ENCODE data around the gene TEKTIP1. TPM values are rescaled to one million over a fixed set of nuclear protein-coding genes. Genes with fewer than 3 reads are reported as not detected.

Gene TEKTIP1
- total and polyA plus RNA-seq, 9 of the 15 experiments (the other 6 are each of a cell fraction or from before 2014, with no cell fraction given): 0.66 TPM; not detected in 8

DNA sequence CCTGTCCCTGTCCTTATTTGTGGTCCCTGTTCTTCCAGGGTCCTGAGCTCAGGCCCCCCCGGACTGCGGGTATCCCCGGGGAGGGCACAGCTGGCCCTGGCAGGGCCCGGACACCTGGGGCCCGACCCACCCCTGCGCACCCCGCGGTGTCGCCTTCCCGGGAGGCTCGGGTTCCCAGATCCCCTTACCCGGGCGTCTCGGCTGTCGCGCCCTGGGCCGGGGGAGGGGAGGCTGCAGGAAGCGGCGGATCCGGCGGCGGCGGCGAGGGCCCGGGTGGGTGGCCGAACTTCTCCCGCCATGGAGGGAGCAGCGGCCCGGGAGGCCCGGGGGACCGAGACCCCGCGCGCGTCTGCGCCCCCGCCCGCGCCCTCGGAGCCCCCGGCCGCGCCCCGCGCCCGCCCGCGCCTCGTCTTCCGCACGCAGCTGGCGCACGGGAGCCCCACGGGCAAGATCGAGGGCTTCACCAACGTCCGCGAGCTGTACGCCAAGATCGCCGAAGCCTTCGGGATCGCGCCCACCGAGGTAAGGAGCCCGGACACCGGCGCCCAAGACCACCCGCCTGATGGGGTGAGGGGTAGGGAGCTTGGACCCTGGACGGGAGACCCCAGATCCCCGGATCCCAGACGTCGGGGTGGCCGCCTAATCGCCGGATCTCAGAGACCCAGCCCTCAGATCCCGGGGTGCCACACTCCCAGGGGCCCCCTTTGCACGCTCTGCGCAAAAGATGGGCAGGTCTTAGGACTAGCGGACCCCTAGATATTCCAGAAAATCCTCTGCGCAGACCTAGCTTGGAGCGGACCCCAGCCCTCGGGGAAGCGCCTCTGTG lies 46.5 kb downstream of the TEKTIP1 start, which contains the start of gene GIPC3 (continued):
- TF ChIP-seq, protein P1, sequence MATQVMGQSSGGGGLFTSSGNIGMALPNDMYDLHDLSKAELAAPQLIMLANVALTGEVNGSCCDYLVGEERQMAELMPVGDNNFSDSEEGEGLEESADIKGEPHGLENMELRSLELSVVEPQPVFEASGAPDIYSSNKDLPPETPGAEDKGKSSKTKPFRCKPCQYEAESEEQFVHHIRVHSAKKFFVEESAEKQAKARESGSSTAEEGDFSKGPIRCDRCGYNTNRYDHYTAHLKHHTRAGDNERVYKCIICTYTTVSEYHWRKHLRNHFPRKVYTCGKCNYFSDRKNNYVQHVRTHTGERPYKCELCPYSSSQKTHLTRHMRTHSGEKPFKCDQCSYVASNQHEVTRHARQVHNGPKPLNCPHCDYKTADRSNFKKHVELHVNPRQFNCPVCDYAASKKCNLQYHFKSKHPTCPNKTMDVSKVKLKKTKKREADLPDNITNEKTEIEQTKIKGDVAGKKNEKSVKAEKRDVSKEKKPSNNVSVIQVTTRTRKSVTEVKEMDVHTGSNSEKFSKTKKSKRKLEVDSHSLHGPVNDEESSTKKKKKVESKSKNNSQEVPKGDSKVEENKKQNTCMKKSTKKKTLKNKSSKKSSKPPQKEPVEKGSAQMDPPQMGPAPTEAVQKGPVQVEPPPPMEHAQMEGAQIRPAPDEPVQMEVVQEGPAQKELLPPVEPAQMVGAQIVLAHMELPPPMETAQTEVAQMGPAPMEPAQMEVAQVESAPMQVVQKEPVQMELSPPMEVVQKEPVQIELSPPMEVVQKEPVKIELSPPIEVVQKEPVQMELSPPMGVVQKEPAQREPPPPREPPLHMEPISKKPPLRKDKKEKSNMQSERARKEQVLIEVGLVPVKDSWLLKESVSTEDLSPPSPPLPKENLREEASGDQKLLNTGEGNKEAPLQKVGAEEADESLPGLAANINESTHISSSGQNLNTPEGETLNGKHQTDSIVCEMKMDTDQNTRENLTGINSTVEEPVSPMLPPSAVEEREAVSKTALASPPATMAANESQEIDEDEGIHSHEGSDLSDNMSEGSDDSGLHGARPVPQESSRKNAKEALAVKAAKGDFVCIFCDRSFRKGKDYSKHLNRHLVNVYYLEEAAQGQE (IDR thresholded peaks at IDR 0.05; ENCODE audit: borderline replicate concordance): no peak
- TF ChIP-seq, protein P1 (CRISPR knock-in tag; IDR thresholded peaks at IDR 0.05; ENCODE audit: low read depth): 0 out of 2 replicates have a peak, but pooled peaks have one; percentile 18
- TF ChIP-seq, protein P2, sequence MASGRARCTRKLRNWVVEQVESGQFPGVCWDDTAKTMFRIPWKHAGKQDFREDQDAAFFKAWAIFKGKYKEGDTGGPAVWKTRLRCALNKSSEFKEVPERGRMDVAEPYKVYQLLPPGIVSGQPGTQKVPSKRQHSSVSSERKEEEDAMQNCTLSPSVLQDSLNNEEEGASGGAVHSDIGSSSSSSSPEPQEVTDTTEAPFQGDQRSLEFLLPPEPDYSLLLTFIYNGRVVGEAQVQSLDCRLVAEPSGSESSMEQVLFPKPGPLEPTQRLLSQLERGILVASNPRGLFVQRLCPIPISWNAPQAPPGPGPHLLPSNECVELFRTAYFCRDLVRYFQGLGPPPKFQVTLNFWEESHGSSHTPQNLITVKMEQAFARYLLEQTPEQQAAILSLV (tag; IDR thresholded peaks at IDR 0.05): no peak
- TF ChIP-seq GATAD2A (IDR thresholded peaks at IDR 0.05) (0 out of 2 replicates have a peak, but pooled peaks have one; percentile 22), ZNF212 (CRISPR knock-in tag; IDR thresholded peaks at IDR 0.05) (no peak), RBFOX2 (IDR thresholded peaks at IDR 0.05; ENCODE audit: low read depth, low read length) (peak; percentile 39; the same call in 1 of the 2 replicates), RBM17 (IDR thresholded peaks at IDR 0.05; ENCODE audit: borderline replicate concordance, low read depth, low read length) (no peak), ZFPM2 (CRISPR knock-in tag; IDR thresholded peaks at IDR 0.05) (no peak), STAT5A (IDR thresholded peaks at IDR 0.05; ENCODE audit: borderline replicate concordance, low read length) (no peak), IRF2 (CRISPR knock-in tag; IDR thresholded peaks at IDR 0.05) (no peak), MYC (IDR thresholded peaks at IDR 0.05; ENCODE audit: low read depth, low read length) (no peak), MYC (CRISPR knock-in tag; IDR thresholded peaks at IDR 0.05; ENCODE audit: borderline replicate concordance, low read depth) (no peak), SIN3A (IDR thresholded peaks at IDR 0.05; ENCODE audit: borderline replicate concordance in 2 of 2, control insufficient read depth in 1 of 2, low read depth in 2 of 2, low read length in 2 of 2) (no peak), ETV5 (CRISPR knock-in tag; IDR thresholded peaks at IDR 0.05; ENCODE audit: low read depth) (no peak)
- TF ChIP-seq, protein P3, sequence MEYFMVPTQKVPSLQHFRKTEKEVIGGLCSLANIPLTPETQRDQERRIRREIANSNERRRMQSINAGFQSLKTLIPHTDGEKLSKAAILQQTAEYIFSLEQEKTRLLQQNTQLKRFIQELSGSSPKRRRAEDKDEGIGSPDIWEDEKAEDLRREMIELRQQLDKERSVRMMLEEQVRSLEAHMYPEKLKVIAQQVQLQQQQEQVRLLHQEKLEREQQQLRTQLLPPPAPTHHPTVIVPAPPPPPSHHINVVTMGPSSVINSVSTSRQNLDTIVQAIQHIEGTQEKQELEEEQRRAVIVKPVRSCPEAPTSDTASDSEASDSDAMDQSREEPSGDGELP (CRISPR knock-in tag; IDR thresholded peaks at IDR 0.05; ENCODE audit: borderline replicate concordance): peak; percentile 22; the same call in 1 of the 2 replicates

All from K562 (cell line).